A673 (cell line): ENCODE measurements around the gene TTC28. TPM values are rescaled to one million over a fixed set of nuclear protein-coding genes. Genes with fewer than 3 reads are reported as not detected.

ENCODE experiments used
- BruUV-seq: library from RNA; stranded (reverse); fragments of 400-500 nt; replicated peaks from 2 replicates; lab custom pipeline; 2021; lab: Mats Ljungman, UMichigan
- CTCF ChIA-PET: fragments of 300-600 bp; sonication (Branson Sonifier 250); formaldehyde crosslinking; loops from one replicate; lab custom pipeline; 2022; ENCODE audit warnings: antibody characterized with exemption; lab: Charles Lee
- POLR2A ChIA-PET: fragments of 300-600 bp; sonication (Branson Sonifier 250); formaldehyde crosslinking; loops from one replicate; lab custom pipeline; 2022; ENCODE audit warnings: antibody characterized with exemption; ENCODE audit not compliant: low non-redundant PET; lab: Charles Lee
- DNase-seq: peaks from one replicate; pipeline ENCODE4 v3.0.0-alpha.2; 2015; ENCODE audit warnings: low spot score
- H3K27ac ChIP-seq: fragments of 200-600 bp; sonication (generic); 2 replicates; pipeline ENCODE4 v1.5.1; 2016; ENCODE audit warnings: mixed run types, low read depth, mild to moderate bottlenecking, mixed read lengths, antibody characterized with exemption, low read length; ENCODE audit not compliant: poor library complexity, severe bottlenecking
- H3K27me3 ChIP-seq: fragments of 200-600 bp; sonication (generic); replicated peaks from 2 replicates; pipeline ENCODE4 v1.6.1; 2017; ENCODE audit warnings: mixed run types, low read depth, mild to moderate bottlenecking, mixed read lengths, antibody characterized with exemption, low read length; ENCODE audit not compliant: insufficient read depth, poor library complexity
- H3K36me3 ChIP-seq: fragments of 200-600 bp; sonication (generic); 2 replicates; pipeline ENCODE4 v1.6.1; 2016; ENCODE audit warnings: mixed run types, mild to moderate bottlenecking, mixed read lengths, antibody characterized with exemption, low read length; ENCODE audit not compliant: insufficient read depth, poor library complexity, severe bottlenecking
- H3K4me1 ChIP-seq: fragments of 200-600 bp; sonication (generic); 2 replicates; pipeline ENCODE4 v1.6.1; 2017; ENCODE audit warnings: mixed run types, mild to moderate bottlenecking, mixed read lengths, antibody characterized with exemption, low read length; ENCODE audit not compliant: insufficient read depth, poor library complexity, severe bottlenecking
- H3K4me3 ChIP-seq: fragments of 200-600 bp; sonication (generic); 2 replicates; pipeline ENCODE4 v1.5.1; 2016; ENCODE audit warnings: low read depth, mixed run types, mild to moderate bottlenecking, mixed read lengths, low read length; ENCODE audit not compliant: poor library complexity, severe bottlenecking
- H3K9me3 ChIP-seq: fragments of 200-600 bp; sonication (generic); 2 replicates; pipeline ENCODE4 v1.6.1; 2016; ENCODE audit warnings: mixed run types, low read depth, mild to moderate bottlenecking, mixed read lengths, antibody characterized with exemption, low read length; ENCODE audit not compliant: poor library complexity, severe bottlenecking
- EZH2 ChIP-seq: fragments of 200-600 bp; sonication (generic); IDR thresholded peaks from 2 replicates; pipeline ENCODE4 v1.6.1; 2017; ENCODE audit warnings: borderline replicate concordance, low read depth, mild to moderate bottlenecking, mixed read lengths, antibody characterized with exemption, low read length; ENCODE audit not compliant: poor library complexity, severe bottlenecking
- intact Hi-C: fragments of 100-400 bp; cut with micrococcal nuclease; formaldehyde crosslinking; loops from one replicate; pipeline ENCODE4 v1.10.0; 2022; ENCODE audit not compliant: unreplicated experiment
- total RNA-seq: library from RNA; stranded (reverse); gene quantifications from 2 replicates; pipeline ENCODE4 v1.2.3, GENCODE V29; 2021
- TF ChIP-seq, protein P1 (sequence below): fragments of 300-800, 200-600 bp; sonication (generic); conservative IDR thresholded peaks from 2 replicates; pipeline ENCODE4 v1.5.1; 2017; ENCODE audit warnings: low read depth, mild to moderate bottlenecking, antibody characterized with exemption, low read length, moderate library complexity, mixed read lengths

Gene TTC28
- total RNA-seq, 1 experiment from 2014 or later: 48.7 TPM

GRCh38 chr22:28125799-28126198 lies 553.8 kb downstream of the TTC28 start:
- H3K27me3 ChIP-seq: no peaks in the 10 kb centered on the region
- no peak overlapping the region for H3K4me3 ChIP-seq
- ChIA-PET CTCF (no interaction called here), POLR2A (no interaction called here)
- H3K27ac ChIP-seq: no peak overlapping the region
- TF ChIP-seq, protein P1, sequence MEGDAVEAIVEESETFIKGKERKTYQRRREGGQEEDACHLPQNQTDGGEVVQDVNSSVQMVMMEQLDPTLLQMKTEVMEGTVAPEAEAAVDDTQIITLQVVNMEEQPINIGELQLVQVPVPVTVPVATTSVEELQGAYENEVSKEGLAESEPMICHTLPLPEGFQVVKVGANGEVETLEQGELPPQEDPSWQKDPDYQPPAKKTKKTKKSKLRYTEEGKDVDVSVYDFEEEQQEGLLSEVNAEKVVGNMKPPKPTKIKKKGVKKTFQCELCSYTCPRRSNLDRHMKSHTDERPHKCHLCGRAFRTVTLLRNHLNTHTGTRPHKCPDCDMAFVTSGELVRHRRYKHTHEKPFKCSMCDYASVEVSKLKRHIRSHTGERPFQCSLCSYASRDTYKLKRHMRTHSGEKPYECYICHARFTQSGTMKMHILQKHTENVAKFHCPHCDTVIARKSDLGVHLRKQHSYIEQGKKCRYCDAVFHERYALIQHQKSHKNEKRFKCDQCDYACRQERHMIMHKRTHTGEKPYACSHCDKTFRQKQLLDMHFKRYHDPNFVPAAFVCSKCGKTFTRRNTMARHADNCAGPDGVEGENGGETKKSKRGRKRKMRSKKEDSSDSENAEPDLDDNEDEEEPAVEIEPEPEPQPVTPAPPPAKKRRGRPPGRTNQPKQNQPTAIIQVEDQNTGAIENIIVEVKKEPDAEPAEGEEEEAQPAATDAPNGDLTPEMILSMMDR: no peak
- no peak for TF ChIP-seq EZH2
- BruUV-seq: no TSS peak
- H3K36me3 ChIP-seq: no peaks in the 10 kb centered on the region
- no peak for DNase-seq
- intact Hi-C loops: no loop called here
- H3K9me3 ChIP-seq: no peaks in the 10 kb centered on the region
- peaks cover 17% of the 10 kb centered on the region for H3K4me1 ChIP-seq

GRCh38 chr22:28123989-28124766 lies 555.5 kb downstream of the TTC28 start:
- TF ChIP-seq EZH2: no peak
- TF ChIP-seq, protein P1: no peak
- POLR2A ChIA-PET: no interaction called here
- H3K4me1 ChIP-seq: peaks cover 26% of the 10 kb centered on the region
- H3K27me3 ChIP-seq: no peaks in the 10 kb centered on the region
- no peaks in the 10 kb centered on the region for H3K36me3 ChIP-seq
- no TSS peak for BruUV-seq
- CTCF ChIA-PET: no interaction called here
- no peak overlapping the region for H3K27ac ChIP-seq
- intact Hi-C loops: no loop called here
- DNase-seq: peak; percentile 73
- H3K9me3 ChIP-seq: no peaks in the 10 kb centered on the region
- no peak overlapping the region for H3K4me3 ChIP-seq

GRCh38 chr22:28120691-28121592 lies 558.7 kb downstream of the TTC28 start:
- Histone ChIP-seq H3K9me3 (no peaks in the 10 kb centered on the region), H3K27me3 (no peaks in the 10 kb centered on the region), H3K4me1 (peaks cover 26% of the 10 kb centered on the region), H3K27ac (no peak overlapping the region), H3K4me3 (no peak overlapping the region), H3K36me3 (no peaks in the 10 kb centered on the region)
- DNase-seq: peak; percentile 63
- intact Hi-C loops: no loop called here
- BruUV-seq: no TSS peak
- TF ChIP-seq, protein P1: no peak
- no peak for TF ChIP-seq EZH2
- CTCF ChIA-PET: no interaction called here
- POLR2A ChIA-PET: no interaction called here
